ENCODE measurements around the gene TTC7B. TPM values are rescaled to one million over a fixed set of nuclear protein-coding genes. Genes with fewer than 3 reads are reported as not detected.

The TTC7B gene
- total and polyA plus RNA-seq, 10 of the 15 experiments (the other 5 are each of a cell fraction or from before 2014, with no cell fraction given): under 0.01 to 1.1 (median 0.26) TPM; not detected in 2

- RAD21 ChIA-PET (ENCODE audit: unreplicated experiment): no interaction called here
- TF ChIP-seq ZNF622 (IDR thresholded peaks at IDR 0.05) (no peak), SREBF2 (IDR thresholded peaks at IDR 0.05; ENCODE audit: low read length) (no peak)
Measured at GRCh38 chr14:90724866-90725265, 91.4 kb downstream of the TTC7B start.

GRCh38 chr14:90722590-90722989 lies 93.6 kb downstream of the TTC7B start:
- POLR2A ChIA-PET: no interaction called here
- DNase-seq (ENCODE audit: low read depth, low spot score): no peak

More at GRCh38 chr14:90724866-90725265, 91.4 kb downstream of the TTC7B start:
- H3K9me3 ChIP-seq (replicated peaks; ENCODE audit: control insufficient read depth, insufficient read depth, low read length): no peaks in the 10 kb centered on the region
- no peak overlapping the region for H3K9ac ChIP-seq (ENCODE audit: control insufficient read depth, insufficient read depth, low read length)
- ATAC-seq: no peak
- H3K27me3 ChIP-seq (replicated peaks in 1 of 2; ENCODE audit: control insufficient read depth in 2 of 2, insufficient read depth in 2 of 2, low read length in 1 of 2): no peaks in the 10 kb centered on the region; a peak in 1 of 4 replicates
- no TSS peak for BruUV-seq (replicated peaks)
- H4K20me1 ChIP-seq (ENCODE audit: control insufficient read depth, insufficient read depth): no peaks in the 10 kb centered on the region
- DNase-seq (ENCODE audit: low read depth, low spot score): no peak
- intact Hi-C loops (cut with micrococcal nuclease; ENCODE audit: unreplicated experiment) (no loop called here), in situ Hi-C loops (cut with MboI) (no loop called here)
- ChIA-PET CTCF (no interaction called here), SMC1A (ENCODE audit: uncharacterized antibody, unreplicated experiment) (no interaction called here), POLR2A (no interaction called here)
- H3K4me3 ChIP-seq: no peak overlapping the region
- FAIRE-seq: no peak
- no peak overlapping the region for H3K27ac ChIP-seq (ENCODE audit: control insufficient read depth, insufficient read depth)
- no peak overlapping the region for H2AFZ ChIP-seq (ENCODE audit: control insufficient read depth, low read depth, low read length)
- no peaks in the 10 kb centered on the region for H3K4me1 ChIP-seq (ENCODE audit: control insufficient read depth, insufficient read depth, low read length)
- no peaks in the 10 kb centered on the region for H3K79me2 ChIP-seq (ENCODE audit: control insufficient read depth, insufficient read depth, low read length)
- H3K4me2 ChIP-seq (ENCODE audit: control insufficient read depth, insufficient read depth): no peak overlapping the region
- WGBS (ENCODE audit: insufficient coverage, insufficient replicate concordance, low lambda C conversion rate, missing lambda C conversion rate): 2% methylated on average over 3 of the region's 3 CpGs
- H3K36me3 ChIP-seq (ENCODE audit: control insufficient read depth in 2 of 2, insufficient read depth in 2 of 2, low read length in 1 of 2): no peaks in the 10 kb centered on the region

More at GRCh38 chr14:90722590-90722989, 93.6 kb downstream of the TTC7B start:
- Histone ChIP-seq H3K27me3 (replicated peaks in 1 of 2; ENCODE audit: control insufficient read depth in 2 of 2, insufficient read depth in 2 of 2, low read length in 1 of 2) (no peaks in the 10 kb centered on the region; a peak in 1 of 4 replicates), H3K36me3 (ENCODE audit: control insufficient read depth in 2 of 2, insufficient read depth in 2 of 2, low read length in 1 of 2) (no peaks in the 10 kb centered on the region), H3K79me2 (ENCODE audit: control insufficient read depth, insufficient read depth, low read length) (no peaks in the 10 kb centered on the region), H2AFZ (ENCODE audit: control insufficient read depth, low read depth, low read length) (no peak overlapping the region), H3K4me1 (ENCODE audit: control insufficient read depth, insufficient read depth, low read length) (no peaks in the 10 kb centered on the region), H4K20me1 (ENCODE audit: control insufficient read depth, insufficient read depth) (no peaks in the 10 kb centered on the region), H3K27ac (ENCODE audit: control insufficient read depth, insufficient read depth) (no peak overlapping the region), H3K4me2 (ENCODE audit: control insufficient read depth, insufficient read depth) (no peak overlapping the region), H3K4me3 (no peak overlapping the region), H3K9me3 (replicated peaks; ENCODE audit: control insufficient read depth, insufficient read depth, low read length) (no peaks in the 10 kb centered on the region), H3K9ac (ENCODE audit: control insufficient read depth, insufficient read depth, low read length) (no peak overlapping the region)
- 0% methylated on average over 2 of the region's 2 CpGs for WGBS (ENCODE audit: insufficient coverage, insufficient replicate concordance, low lambda C conversion rate, missing lambda C conversion rate)
- TF ChIP-seq BCL3 (IDR thresholded peaks at IDR 0.05; ENCODE audit: borderline replicate concordance, insufficient read depth, low read depth, low read length, poor library complexity, severe bottlenecking) (no peak), BCL11A (IDR thresholded peaks at IDR 0.05; ENCODE audit: low read depth, low read length) (no peak), SPI1 (IDR thresholded peaks at IDR 0.05; ENCODE audit: borderline replicate concordance, insufficient read depth, low read depth, low read length) (peak; percentile 79), RFX5 (IDR thresholded peaks at IDR 0.05; ENCODE audit: low read depth, low read length) (no peak)
- CTCF ChIA-PET: no interaction called here
- no peak; the same call in 2 of the 3 replicates for ATAC-seq
- SMC1A ChIA-PET (ENCODE audit: uncharacterized antibody, unreplicated experiment): no interaction called here
- RAD21 ChIA-PET (ENCODE audit: unreplicated experiment): no interaction called here
- no peak for FAIRE-seq
- intact Hi-C loops (cut with micrococcal nuclease; ENCODE audit: unreplicated experiment): no loop called here
- no TSS peak for BruUV-seq (replicated peaks)
- in situ Hi-C loops (cut with MboI): no loop called here
